ENCODE data around the gene DTYMK. TPM values are rescaled to one million over a fixed set of nuclear protein-coding genes. Genes with fewer than 3 reads are reported as not detected.
"Not testable (repeated sequence)": the region's sequence is repeated elsewhere in the genome, so short reads cannot be mapped to it uniquely, and the experiment has no call there.

The DTYMK gene
- polyA plus RNA-seq, 1 donor from 2014 or later: 40.5 TPM

- no peaks in the 10 kb centered on the region for H3K4me1 Mint-ChIP-seq
- no peak overlapping the region for H3K27ac Mint-ChIP-seq
- H3K9me3 Mint-ChIP-seq: no peaks in the 10 kb centered on the region
- H3K27me3 Mint-ChIP-seq: no peaks in the 10 kb centered on the region
- H3K36me3 Mint-ChIP-seq: peaks cover 3% of the 10 kb centered on the region
- no peak overlapping the region for H3K4me3 Mint-ChIP-seq
These were observed 15.0 kb downstream of the DTYMK start for GRCh38 chr2:241671457-241672240.

- H3K4me3 Mint-ChIP-seq: no peak overlapping the region
- H3K27me3 Mint-ChIP-seq: no peaks in the 10 kb centered on the region
- H3K36me3 Mint-ChIP-seq: peaks cover 3% of the 10 kb centered on the region
- peaks cover 0 to 2% (median 0%) of the 10 kb centered on the region in 3 donors for H3K4me1 Mint-ChIP-seq
- peak overlapping the region in 2 of 3 donors; percentile 31 to 43 for H3K27ac Mint-ChIP-seq
- no peaks in the 10 kb centered on the region for H3K9me3 Mint-ChIP-seq
These were observed 16.1 kb downstream of the DTYMK start for GRCh38 chr2:241670333-241671110.

- no peaks in the 10 kb centered on the region for H3K27me3 Mint-ChIP-seq
- H3K9me3 Mint-ChIP-seq: no peaks in the 10 kb centered on the region
- H3K4me1 Mint-ChIP-seq: peaks cover 0 to 2% (median 0%) of the 10 kb centered on the region in 3 donors
- no peak overlapping the region for H3K4me3 Mint-ChIP-seq
- H3K27ac Mint-ChIP-seq: peak overlapping the region in 1 of 3 donors; percentile 53
- H3K36me3 Mint-ChIP-seq: peaks cover 3% of the 10 kb centered on the region
These were observed 17.8 kb downstream of the DTYMK start for GRCh38 chr2:241668839-241669238.

- Mint-ChIP-seq H3K9me3 (no peaks in the 10 kb centered on the region), H3K4me3 (no peak overlapping the region)
These were observed 18.3 kb downstream of the DTYMK start for GRCh38 chr2:241668354-241668753.

GRCh38 chr2:241666627-241667400 is 19.8 kb downstream of the DTYMK start:
- H3K4me3 Mint-ChIP-seq: no peak overlapping the region
- peaks cover 4% of the 10 kb centered on the region for H3K36me3 Mint-ChIP-seq
- peaks cover 0 to 2% (median 0%) of the 10 kb centered on the region in 3 donors for H3K4me1 Mint-ChIP-seq
- no peaks in the 10 kb centered on the region for H3K9me3 Mint-ChIP-seq
- H3K27me3 Mint-ChIP-seq: no peaks in the 10 kb centered on the region
- H3K27ac Mint-ChIP-seq: no peak overlapping the region

More at GRCh38 chr2:241668354-241668753, 18.3 kb downstream of the DTYMK start:
- Mint-ChIP-seq H3K4me1 (peaks cover 0 to 2% (median 0%) of the 10 kb centered on the region in 3 donors), H3K27me3 (no peaks in the 10 kb centered on the region), H3K36me3 (peaks cover 4% of the 10 kb centered on the region), H3K27ac (peak overlapping the region in 1 of 3 donors; percentile 53)

DNA sequence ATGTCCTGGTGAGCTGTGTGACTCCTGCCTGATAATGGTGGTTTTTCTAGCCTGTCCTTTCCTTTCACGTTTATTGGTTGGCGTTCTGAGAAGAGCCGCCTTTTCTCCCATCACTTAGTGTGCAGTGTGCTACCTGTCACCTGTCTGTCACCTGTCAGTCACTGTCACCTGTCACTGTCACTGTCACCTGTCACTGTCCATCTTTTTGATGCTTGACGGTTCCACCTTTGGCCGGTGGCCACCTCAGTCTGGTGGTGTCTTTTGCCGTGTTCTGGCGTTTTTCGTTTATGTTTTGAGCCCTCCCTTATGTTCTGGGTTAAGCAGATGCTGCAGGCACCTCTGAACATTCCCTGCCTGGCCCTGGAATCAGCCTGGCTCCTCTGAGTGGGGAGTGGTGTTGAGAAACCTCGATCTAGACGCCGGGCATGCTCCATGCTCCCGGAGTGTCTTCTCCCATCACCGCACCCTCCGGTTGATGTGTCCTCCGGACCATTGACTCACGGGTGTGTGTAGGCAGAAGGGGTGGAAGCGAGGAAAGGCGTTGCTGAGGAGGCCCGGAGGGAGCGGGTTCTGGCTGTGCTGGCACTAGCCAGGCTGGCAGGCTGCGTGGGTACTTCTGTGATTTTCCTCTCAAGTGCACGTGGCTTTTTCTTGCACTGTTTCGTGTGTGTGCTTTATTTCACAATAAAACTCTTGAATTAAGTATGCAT is 20.7 kb downstream of the DTYMK start:
- H3K36me3 Mint-ChIP-seq: peaks cover 4% of the 10 kb centered on the region
- H3K9me3 Mint-ChIP-seq: no peaks in the 10 kb centered on the region
- peaks cover 0 to 2% (median 0%) of the 10 kb centered on the region in 3 donors for H3K4me1 Mint-ChIP-seq
- no peaks in the 10 kb centered on the region for H3K27me3 Mint-ChIP-seq
- H3K4me3 Mint-ChIP-seq: no peak overlapping the region
- H3K27ac Mint-ChIP-seq: peak overlapping the region in 1 of 3 donors; percentile 50

GRCh38 chr2:241662731-241663130 is 23.9 kb downstream of the DTYMK start:
- not testable (repeated sequence) for H3K36me3 Mint-ChIP-seq, H3K4me1 Mint-ChIP-seq, H3K9me3 Mint-ChIP-seq, H3K27me3 Mint-ChIP-seq, H3K4me3 Mint-ChIP-seq, H3K27ac Mint-ChIP-seq

DNA sequence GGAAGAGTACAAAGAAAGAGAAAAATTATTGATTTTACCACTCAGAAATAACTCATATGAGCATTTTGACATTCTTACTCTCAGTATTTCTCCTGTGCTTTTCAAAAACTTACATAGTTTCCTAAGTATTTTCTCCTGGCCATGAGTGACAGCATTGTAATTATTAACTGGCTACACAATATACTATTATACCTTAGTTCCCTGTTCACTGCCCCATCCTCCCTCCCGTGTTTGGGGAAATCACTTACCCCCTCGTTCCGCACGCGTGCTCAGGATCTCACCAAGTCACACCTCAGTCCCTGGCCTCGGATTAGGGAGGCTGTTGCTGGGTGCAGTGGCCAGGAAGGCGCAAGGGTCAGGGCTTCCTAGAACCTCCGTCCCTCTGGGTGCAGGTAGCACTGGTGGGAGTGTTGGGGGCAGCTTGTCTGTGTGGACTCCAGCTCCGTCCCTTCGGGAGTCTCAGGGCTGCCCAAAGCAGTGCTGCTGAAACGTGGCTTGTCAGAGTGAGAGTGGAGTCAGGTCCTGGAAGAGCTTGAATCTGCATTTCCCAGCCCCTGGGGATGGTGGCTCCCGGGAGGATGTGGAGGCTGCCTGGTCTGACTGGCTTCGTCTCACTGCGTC is 25.9 kb downstream of the DTYMK start:
- no peaks in the 10 kb centered on the region for H3K9me3 Mint-ChIP-seq

DNA sequence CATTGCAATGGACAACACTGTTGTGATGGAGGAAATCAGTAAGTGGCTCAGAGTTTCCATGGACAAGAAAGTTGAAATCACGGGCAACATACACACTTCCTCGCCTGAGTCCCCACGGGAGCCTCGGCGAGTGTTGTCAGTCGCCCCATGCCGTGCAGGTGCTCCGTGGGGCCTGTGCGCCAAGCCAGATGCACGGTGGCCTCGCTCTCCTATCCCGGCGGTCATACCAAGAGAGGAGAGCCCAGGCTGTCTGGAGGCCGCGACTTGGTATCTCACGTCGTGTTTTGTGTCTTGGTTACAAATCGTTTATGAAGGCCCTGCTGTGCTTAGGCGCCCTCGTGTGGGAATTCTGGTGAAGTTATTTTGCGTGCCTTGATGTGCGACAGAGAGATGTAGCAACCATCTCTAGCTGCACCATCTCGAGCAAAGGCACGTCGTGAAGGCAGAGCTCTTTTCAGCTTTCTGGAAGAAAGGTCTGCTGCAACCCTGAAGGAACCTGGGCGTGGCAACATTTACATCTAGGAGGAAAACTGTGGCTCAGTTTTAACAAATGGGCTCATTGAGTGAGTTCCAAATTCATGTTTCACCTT is 27.4 kb downstream of the DTYMK start:
- H3K4me1 Mint-ChIP-seq: no peaks in the 10 kb centered on the region
- peak overlapping the region in 2 of 3 donors; percentile 9 to 39 for H3K27ac Mint-ChIP-seq
- no peak overlapping the region for H3K4me3 Mint-ChIP-seq
- H3K27me3 Mint-ChIP-seq: no peaks in the 10 kb centered on the region
- peaks cover 8% of the 10 kb centered on the region for H3K36me3 Mint-ChIP-seq
- H3K9me3 Mint-ChIP-seq: no peaks in the 10 kb centered on the region

More for the DNA sequence above, 25.9 kb downstream of the DTYMK start:
- Mint-ChIP-seq H3K27me3 (no peaks in the 10 kb centered on the region), H3K36me3 (peaks cover 8% of the 10 kb centered on the region), H3K27ac (no peak overlapping the region), H3K4me3 (peak overlapping the region in 1 of 4 donors; percentile 45), H3K4me1 (peaks cover 0 to 1% (median 0%) of the 10 kb centered on the region in 3 donors)

GRCh38 chr2:241658296-241658695 is 28.3 kb downstream of the DTYMK start:
- Mint-ChIP-seq H3K4me3 (no peak overlapping the region), H3K9me3 (no peaks in the 10 kb centered on the region), H3K27ac (no peak overlapping the region), H3K36me3 (peaks cover 6% of the 10 kb centered on the region), H3K27me3 (no peaks in the 10 kb centered on the region), H3K4me1 (no peaks in the 10 kb centered on the region)

- no peak overlapping the region for H3K27ac Mint-ChIP-seq
- no peaks in the 10 kb centered on the region for H3K9me3 Mint-ChIP-seq
- H3K27me3 Mint-ChIP-seq: no peaks in the 10 kb centered on the region
- H3K36me3 Mint-ChIP-seq: peaks cover 6% of the 10 kb centered on the region
- no peaks in the 10 kb centered on the region for H3K4me1 Mint-ChIP-seq
- no peak overlapping the region for H3K4me3 Mint-ChIP-seq
These were observed 28.8 kb downstream of the DTYMK start for GRCh38 chr2:241657786-241658254.

DNA sequence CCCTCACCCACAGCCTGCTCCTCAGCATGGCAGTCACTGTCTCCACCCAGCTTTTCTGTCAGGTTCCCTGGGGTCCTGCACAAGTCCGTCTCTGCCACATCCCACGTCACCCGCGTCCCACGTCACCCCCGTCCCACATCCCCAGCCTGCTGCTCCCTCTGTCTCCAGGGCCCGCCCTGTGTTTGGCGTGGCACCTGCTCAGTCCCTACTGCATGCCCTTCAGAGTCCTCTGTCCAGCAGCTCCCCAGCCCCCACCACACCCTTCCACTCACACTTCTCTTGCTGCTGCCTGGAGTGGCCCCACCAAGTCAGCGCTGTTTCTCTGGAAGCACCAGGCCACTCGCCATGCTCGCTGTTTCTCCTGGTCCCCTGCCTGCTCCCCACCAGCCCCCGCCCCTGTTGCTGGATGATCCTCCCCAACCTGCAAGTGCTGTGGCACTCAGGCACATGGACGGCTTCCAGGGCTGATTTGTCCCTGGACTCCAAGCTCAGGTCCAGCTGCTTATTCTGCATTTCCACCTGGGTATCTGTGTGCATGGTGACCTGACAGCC is 30.3 kb downstream of the DTYMK start:
- Mint-ChIP-seq H3K27ac (no peak overlapping the region), H3K27me3 (no peaks in the 10 kb centered on the region), H3K36me3 (peaks cover 8% of the 10 kb centered on the region), H3K4me1 (no peaks in the 10 kb centered on the region), H3K9me3 (no peaks in the 10 kb centered on the region), H3K4me3 (no peak overlapping the region)

GRCh38 chr2:241655516-241656189 is 31.0 kb downstream of the DTYMK start:
- no peaks in the 10 kb centered on the region for H3K27me3 Mint-ChIP-seq
- peak overlapping the region in 1 of 3 donors; percentile 17 for H3K27ac Mint-ChIP-seq

More at GRCh38 chr2:241655516-241656189, 31.0 kb downstream of the DTYMK start:
- Mint-ChIP-seq H3K36me3 (peaks cover 8% of the 10 kb centered on the region), H3K4me1 (no peaks in the 10 kb centered on the region), H3K9me3 (no peaks in the 10 kb centered on the region), H3K4me3 (no peak overlapping the region)

Data from IgD-negative memory B cell (primary cell).